Stimulated activated naive CD8-positive, alpha-beta T cell treated with anti-CD3 and anti-CD28 coated beads, Interleukin-15, Interleukin-2, amounts not matched to agents 100 U/mL and 50 U/mL, for 24 hours (primary cell): ENCODE measurements around the gene DTNB.
"Not testable (repeated sequence)": the region's sequence is repeated elsewhere in the genome, so short reads cannot be mapped to it uniquely, and the experiment has no call there.

Experiments used
- ATAC-seq: fragments of 150-1000 bp; cut with Tn5 transposase; one replicate; pipeline ENCODE4 v1.10.0; 2021
- DNase-seq: peaks from one replicate; pipeline ENCODE4 v3.0.0; 2021

The DTNB gene

GRCh38 chr2:25623361-25623760, 50.0 kb downstream of the DTNB start:
- DNase-seq (no peak), ATAC-seq (no peak)

GRCh38 chr2:25620711-25621110, 52.7 kb downstream of the DTNB start:
- no peak for ATAC-seq
- no peak for DNase-seq

GRCh38 chr2:25620077-25620476, 53.3 kb downstream of the DTNB start:
- no peak for ATAC-seq
- no peak for DNase-seq

GRCh38 chr2:25619185-25619584, 54.2 kb downstream of the DTNB start:
- ATAC-seq (no peak), DNase-seq (no peak)

GRCh38 chr2:25618676-25619075, 54.7 kb downstream of the DTNB start:
- DNase-seq (no peak), ATAC-seq (no peak)

- ATAC-seq (no peak), DNase-seq (no peak)
Measured at GRCh38 chr2:25617948-25618646, 55.3 kb downstream of the DTNB start.

GRCh38 chr2:25615920-25616319, 57.5 kb downstream of the DTNB start:
- ATAC-seq (no peak), DNase-seq (no peak)

GRCh38 chr2:25615386-25615785, 58.0 kb downstream of the DTNB start:
- ATAC-seq: no peak
- no peak for DNase-seq

- ATAC-seq (no peak), DNase-seq (no peak)
Measured at GRCh38 chr2:25614711-25615110, 58.7 kb downstream of the DTNB start.

- DNase-seq (no peak), ATAC-seq (no peak)
Measured at GRCh38 chr2:25608718-25609117, 64.7 kb downstream of the DTNB start.

- ATAC-seq (no peak), DNase-seq (no peak)
Measured at GRCh38 chr2:25606892-25607291, 66.5 kb downstream of the DTNB start.

GRCh38 chr2:25602333-25602723, 71.0 kb downstream of the DTNB start:
- no peak for ATAC-seq
- no peak for DNase-seq

GRCh38 chr2:25601711-25602332, 71.6 kb downstream of the DTNB start:
- DNase-seq, ATAC-seq: not testable (repeated sequence)

- ATAC-seq (no peak), DNase-seq (no peak)
Measured at GRCh38 chr2:25598911-25599310, 74.5 kb downstream of the DTNB start.

- no peak for DNase-seq
- no peak for ATAC-seq
Measured at GRCh38 chr2:25598332-25598731, 75.0 kb downstream of the DTNB start.

- DNase-seq (no peak), ATAC-seq (no peak)
Measured at GRCh38 chr2:25597881-25598280, 75.5 kb downstream of the DTNB start.

GRCh38 chr2:25596516-25597244, 76.7 kb downstream of the DTNB start:
- no peak for ATAC-seq
- no peak for DNase-seq

- no peak for ATAC-seq
- no peak for DNase-seq
Measured at GRCh38 chr2:25595393-25595792, 78.0 kb downstream of the DTNB start.

GRCh38 chr2:25594991-25595390, 78.4 kb downstream of the DTNB start:
- ATAC-seq: no peak
- no peak for DNase-seq

GRCh38 chr2:25592766-25593292, 80.5 kb downstream of the DTNB start:
- ATAC-seq: no peak

GRCh38 chr2:25590921-25591505, 82.4 kb downstream of the DTNB start:
- ATAC-seq (no peak), DNase-seq (no peak)

More at GRCh38 chr2:25592766-25593292, 80.5 kb downstream of the DTNB start:
- DNase-seq: no peak

GRCh38 chr2:25589676-25590205, 83.6 kb downstream of the DTNB start:
- DNase-seq (no peak), ATAC-seq (no peak)

- DNase-seq (no peak), ATAC-seq (no peak)
Measured at GRCh38 chr2:25588576-25588975, 84.8 kb downstream of the DTNB start.
